ENCODE measurements around the gene MLPH. TPM values are rescaled to one million over a fixed set of nuclear protein-coding genes. Genes with fewer than 3 reads are reported as not detected.

MLPH gene
- total and polyA plus RNA-seq, 2 of the 4 experiments (the other 2 are of a cell fraction), result 13.8 to 21.6 TPM

- H3K23ac ChIP-seq (ENCODE audit: low read depth, low read length), result no peak overlapping the region
- no peak overlapping the region for H3K56ac ChIP-seq (ENCODE audit: extremely low read depth, insufficient read depth, low read length)
- intact Hi-C loops (cut with micrococcal nuclease), result no loop called here
- WGBS, 2 experiments (ENCODE audit: extremely low coverage in 2 of 2, insufficient read length in 1 of 2), result 52% methylated on average over 3 of the region's 6 CpGs; no CpG with 5 or more reads in 1 of the 2 experiments
- no peaks in the 10 kb centered on the region for H4K20me1 ChIP-seq (ENCODE audit: insufficient read depth, low read length)
- no peak overlapping the region for H2BK15ac ChIP-seq (ENCODE audit: low read depth, low read length)
- ATAC-seq (ENCODE audit: low read depth) (peak; percentile 86), DNase-seq (peak; percentile 60)
- H3K9me3 ChIP-seq (ENCODE audit: control insufficient read depth, insufficient read depth, low read length), result no peaks in the 10 kb centered on the region
- dilution Hi-C loops (cut with HindIII; ENCODE audit: low sequenced_read_pairs, unreplicated experiment), result no loop called here
- H2AK5ac ChIP-seq (ENCODE audit: low read depth, low read length), result no peak overlapping the region
- TF ChIP-seq BHLHE40 (IDR thresholded peaks at IDR 0.05; ENCODE audit: low read depth, low read length) (no peak), RAD21 (IDR thresholded peaks at IDR 0.05; ENCODE audit: low read length) (no peak), RCOR1 (IDR thresholded peaks at IDR 0.05; ENCODE audit: insufficient replicate concordance, low read length) (no peak), CHD1 (IDR thresholded peaks at IDR 0.05; ENCODE audit: low read depth, low read length) (no peak), SMC3 (IDR thresholded peaks at IDR 0.05; ENCODE audit: low read depth, low read length) (no peak), CTCF (conservative IDR thresholded peaks at IDR 0.05; ENCODE audit: low read depth, low read length) (no peak)
- TF ChIP-seq, protein P1, sequence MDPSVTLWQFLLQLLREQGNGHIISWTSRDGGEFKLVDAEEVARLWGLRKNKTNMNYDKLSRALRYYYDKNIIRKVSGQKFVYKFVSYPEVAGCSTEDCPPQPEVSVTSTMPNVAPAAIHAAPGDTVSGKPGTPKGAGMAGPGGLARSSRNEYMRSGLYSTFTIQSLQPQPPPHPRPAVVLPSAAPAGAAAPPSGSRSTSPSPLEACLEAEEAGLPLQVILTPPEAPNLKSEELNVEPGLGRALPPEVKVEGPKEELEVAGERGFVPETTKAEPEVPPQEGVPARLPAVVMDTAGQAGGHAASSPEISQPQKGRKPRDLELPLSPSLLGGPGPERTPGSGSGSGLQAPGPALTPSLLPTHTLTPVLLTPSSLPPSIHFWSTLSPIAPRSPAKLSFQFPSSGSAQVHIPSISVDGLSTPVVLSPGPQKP (IDR thresholded peaks at IDR 0.05; ENCODE audit: borderline replicate concordance, low read depth, low read length), result no peak
- no peak overlapping the region for H4K8ac ChIP-seq (ENCODE audit: low read depth in 2 of 2, low read length in 2 of 2)
- H3K27ac ChIP-seq (ENCODE audit: insufficient read depth, low read length), result no peak overlapping the region
- no peaks in the 10 kb centered on the region; the same call in 1 of the 2 replicates for H3K9me1 ChIP-seq (ENCODE audit: insufficient read depth, low read length)
- H3K4me3 ChIP-seq (ENCODE audit: insufficient read depth, low read depth, low read length), result no peak overlapping the region
- no peak overlapping the region for H3K4ac ChIP-seq (ENCODE audit: low read depth, low read length)
- H3K9ac ChIP-seq (ENCODE audit: low read depth, low read length), result no peak overlapping the region
- H3K36me3 ChIP-seq (ENCODE audit: control insufficient read depth, insufficient read depth, low read length), result no peaks in the 10 kb centered on the region
- H3K14ac ChIP-seq (replicated peaks; ENCODE audit: low read depth, low read length), result no peak overlapping the region
- CTCF ChIA-PET, result interaction anchor here (1.2 kb wide), 1 partner anchor 28 kb away, joined by 4 read pairs; no protein-coding TSS in a partner anchor
- no peak overlapping the region for H3K18ac ChIP-seq (ENCODE audit: low read depth, low read length)
- H2BK120ac ChIP-seq (ENCODE audit: low read depth, low read length), result no peak overlapping the region
- POLR2A ChIA-PET (ENCODE audit: unreplicated experiment), result no interaction called here
- H4K5ac ChIP-seq (ENCODE audit: low read depth, low read length), result no peak overlapping the region
- no peak overlapping the region for H2BK20ac ChIP-seq (ENCODE audit: low read depth, low read length)
- H3K4me1 ChIP-seq (ENCODE audit: control insufficient read depth, insufficient read depth, low read length), result peaks cover 4% of the 10 kb centered on the region; the same call in 1 of the 2 replicates
- in situ Hi-C loops (cut with MboI; ENCODE audit: low sequenced_read_pairs), result no loop called here
- H2AK9ac ChIP-seq (replicated peaks; ENCODE audit: low read depth, low read length, poor library complexity), result no peak overlapping the region
- no peaks in the 10 kb centered on the region; a peak in 1 of 4 replicates for H3K79me1 ChIP-seq (ENCODE audit: low read depth in 1 of 2, low read length in 2 of 2)
- H2BK5ac ChIP-seq (ENCODE audit: low read depth, low read length, poor library complexity, severe bottlenecking), result no peak overlapping the region
- no peak overlapping the region for H3K4me2 ChIP-seq (ENCODE audit: low read depth, low read length)
- no peak overlapping the region for H4K91ac ChIP-seq (ENCODE audit: insufficient read depth, low read depth, low read length)
- no peaks in the 10 kb centered on the region for H3K27me3 ChIP-seq (ENCODE audit: control insufficient read depth, insufficient read depth, low read length)
- no TSS peak for BruUV-seq (replicated peaks)
- H2AFZ ChIP-seq (replicated peaks; ENCODE audit: low read length, poor library complexity), result peak overlapping the region; percentile 25
These were observed 53.8 kb downstream of the MLPH start for GRCh38 chr2:237540823-237541222.

Data from IMR-90 (cell line).